Measurements from ENCODE around the gene JMJD7.

- TF ChIP-seq CTCF (IDR thresholded peaks at IDR 0.05), result no peak
- no peak for TF ChIP-seq POLR2A (IDR thresholded peaks at IDR 0.05)
- TF ChIP-seq POLR2AphosphoS5 (IDR thresholded peaks at IDR 0.05), result no peak
Measured at GRCh38 chr15:41884458-41884857, 56.6 kb downstream of the JMJD7 start.
